Muscle layer of colon (tissue), 2 donors: Measurements from ENCODE around the gene STRADB.

Experiments
- H3K27ac ChIP-seq: one replicate; pipeline ENCODE4 v1.7.0; 2013; ENCODE audit warnings: low read depth, mild to moderate bottlenecking, low read length, moderate library complexity
- H3K27me3 ChIP-seq, 2 donors: one replicate each; pipeline ENCODE4 v1.7.0; 2013; ENCODE audit warnings: low read length in 2 of 2, mild to moderate bottlenecking in 2 of 2; ENCODE audit not compliant: insufficient read depth in 2 of 2, control insufficient read depth in 1 of 2
- H3K36me3 ChIP-seq: one replicate; pipeline ENCODE4 v1.7.0; 2013; ENCODE audit warnings: mild to moderate bottlenecking, low read length; ENCODE audit not compliant: insufficient read depth
- H3K4me1 ChIP-seq: one replicate; pipeline ENCODE4 v1.7.0; 2013; ENCODE audit warnings: mild to moderate bottlenecking, low read length; ENCODE audit not compliant: insufficient read depth
- H3K4me3 ChIP-seq, 2 donors: one replicate each; pipeline ENCODE4 v1.7.0; 2013; ENCODE audit warnings: low read length in 2 of 2, low read depth in 1 of 2, mild to moderate bottlenecking in 1 of 2, moderate library complexity in 1 of 2
- H3K9ac ChIP-seq: one replicate; pipeline ENCODE4 v1.7.0; 2013; ENCODE audit warnings: low read length
- H3K9me3 ChIP-seq: one replicate; pipeline ENCODE4 v1.7.0; 2013; ENCODE audit warnings: mild to moderate bottlenecking, low read length
- donor health status: abdominal sarcoma.
- donor health status: Adenocarcinoma of cecum.

STRADB gene, protein sequence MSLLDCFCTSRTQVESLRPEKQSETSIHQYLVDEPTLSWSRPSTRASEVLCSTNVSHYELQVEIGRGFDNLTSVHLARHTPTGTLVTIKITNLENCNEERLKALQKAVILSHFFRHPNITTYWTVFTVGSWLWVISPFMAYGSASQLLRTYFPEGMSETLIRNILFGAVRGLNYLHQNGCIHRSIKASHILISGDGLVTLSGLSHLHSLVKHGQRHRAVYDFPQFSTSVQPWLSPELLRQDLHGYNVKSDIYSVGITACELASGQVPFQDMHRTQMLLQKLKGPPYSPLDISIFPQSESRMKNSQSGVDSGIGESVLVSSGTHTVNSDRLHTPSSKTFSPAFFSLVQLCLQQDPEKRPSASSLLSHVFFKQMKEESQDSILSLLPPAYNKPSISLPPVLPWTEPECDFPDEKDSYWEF

DNA sequence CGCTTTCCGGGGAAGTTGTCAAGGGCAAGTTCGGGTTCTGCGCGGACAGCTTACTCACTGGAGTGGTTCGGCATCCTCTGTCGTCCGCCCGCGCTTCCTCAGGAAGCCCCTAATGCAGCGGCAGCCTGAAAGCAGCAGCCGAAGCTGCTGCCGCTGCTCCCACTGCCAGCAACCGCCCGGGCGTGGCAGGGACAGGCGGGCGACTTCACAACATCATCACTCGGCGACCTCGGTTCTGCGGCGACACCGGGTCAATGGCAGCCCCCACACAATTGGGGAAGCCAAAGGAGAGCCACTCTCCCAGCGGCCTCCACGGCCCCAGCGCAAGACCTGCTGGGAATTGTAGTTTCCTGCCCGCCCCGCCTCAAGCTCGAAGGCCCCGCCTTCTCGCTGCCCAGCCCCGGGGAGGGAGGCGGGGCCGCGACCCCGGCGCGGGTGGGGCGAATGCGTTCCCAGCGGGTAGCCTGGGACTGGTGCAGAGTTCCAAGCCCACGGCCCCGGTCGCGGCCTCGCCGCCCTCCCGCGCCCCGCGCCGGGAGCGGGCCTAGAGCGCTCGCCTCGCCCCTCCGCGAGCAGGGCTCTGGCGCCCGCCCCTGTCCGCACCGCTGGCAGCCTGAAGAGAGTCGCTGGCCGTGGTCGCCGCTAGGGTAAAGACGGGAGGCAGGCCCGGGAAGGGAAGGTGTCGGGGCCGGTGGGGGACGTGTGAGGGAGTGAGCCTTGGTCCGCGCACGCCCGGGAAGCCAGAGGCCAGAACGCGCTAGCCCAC is at the start of gene STRADB, which contains the start of gene TRAK2:
Gene STRADB (plus strand): TSS at position 449 of the 766 bp plus-strand sequence. CDS start 3,101 bp downstream, outside the sequence.
Gene TRAK2 (minus strand): TSS at position 167 of the 766 bp plus-strand sequence. CDS start 30,951 bp downstream, outside the sequence.
- H3K4me1 ChIP-seq: peaks cover 13% of the 10 kb centered on the region
- H3K27ac ChIP-seq: peak within 1 kb of the TSS; percentile 96
- H3K9me3 ChIP-seq: no peaks in the 10 kb centered on the region
- peak within 1 kb of the TSS; percentile 94 to 97 for H3K4me3 ChIP-seq
- no peaks in the 10 kb centered on the region for H3K36me3 ChIP-seq
- no peaks in the 10 kb centered on the region for H3K27me3 ChIP-seq
- peak within 1 kb of the TSS; percentile 59 for H3K9ac ChIP-seq

DNA sequence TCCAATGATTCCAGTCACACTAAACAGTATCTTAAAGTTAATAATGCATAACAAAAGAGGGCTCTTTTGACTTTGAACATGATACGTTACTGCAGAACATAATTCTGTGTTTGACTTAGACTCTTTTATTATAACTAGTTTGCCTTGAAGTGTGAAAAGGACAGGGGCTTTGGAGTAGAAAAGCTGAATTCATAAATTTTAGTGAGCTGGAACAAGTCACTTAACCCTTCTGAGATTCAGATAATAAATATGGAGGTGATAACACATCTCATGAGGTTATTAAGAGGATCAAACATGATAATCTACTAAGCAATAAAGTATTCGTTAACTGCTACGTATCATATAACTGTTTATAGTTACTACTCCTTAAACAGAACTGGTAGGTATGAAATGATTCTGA is 49.7 kb upstream of the STRADB start:
- no peaks in the 10 kb centered on the region for H3K27me3 ChIP-seq
- no peak overlapping the region for H3K4me3 ChIP-seq
- H3K4me1 ChIP-seq: peaks cover 38% of the 10 kb centered on the region
- no peak overlapping the region for H3K9ac ChIP-seq
- no peak overlapping the region for H3K27ac ChIP-seq
- peaks cover 7% of the 10 kb centered on the region for H3K36me3 ChIP-seq
- no peaks in the 10 kb centered on the region for H3K9me3 ChIP-seq

DNA sequence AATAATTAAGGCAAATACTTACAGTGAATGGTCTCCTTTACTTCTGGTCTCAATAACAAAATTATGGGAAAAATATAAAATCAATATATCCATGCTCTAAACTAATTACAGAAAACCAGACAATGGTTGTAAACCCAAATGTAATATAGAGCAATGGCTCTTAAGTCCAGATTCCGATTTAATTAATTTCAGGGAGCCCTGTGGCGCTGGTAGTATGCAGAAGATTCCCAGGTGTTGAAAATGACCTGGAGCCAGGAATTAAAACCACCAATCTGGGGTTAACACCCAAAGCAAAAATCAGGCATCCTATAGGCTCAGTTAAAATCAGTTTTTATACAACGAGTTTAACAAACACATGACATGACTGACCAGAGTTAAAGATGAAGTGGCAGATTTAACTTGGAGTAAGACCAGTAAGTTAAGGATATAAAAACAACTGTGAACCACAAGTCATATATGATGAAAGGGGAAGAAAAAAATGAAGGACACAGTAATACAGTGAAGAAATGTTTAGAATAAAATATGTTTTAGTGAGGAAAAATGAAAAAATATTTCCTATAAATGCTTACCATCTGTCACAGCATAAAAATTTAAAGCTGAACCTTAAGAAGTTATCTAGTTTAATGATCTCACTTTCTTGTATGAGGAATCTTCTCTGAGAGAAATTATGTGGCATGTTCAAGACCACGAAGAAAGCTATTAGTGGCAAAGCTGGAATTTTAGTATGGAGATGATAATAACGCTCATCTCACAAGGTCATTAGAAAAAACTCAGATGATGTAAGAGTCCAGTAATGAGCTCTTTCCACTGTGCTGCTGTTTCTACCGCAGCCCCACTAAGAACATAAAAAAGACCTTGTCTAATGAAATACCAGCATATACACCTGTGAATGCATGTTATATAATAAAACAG is 48.6 kb upstream of the STRADB start:
- Histone ChIP-seq H3K4me3 (no peak overlapping the region), H3K27me3 (no peaks in the 10 kb centered on the region), H3K27ac (no peak overlapping the region), H3K4me1 (peaks cover 39% of the 10 kb centered on the region), H3K9ac (no peak overlapping the region), H3K36me3 (peaks cover 3% of the 10 kb centered on the region), H3K9me3 (no peaks in the 10 kb centered on the region)

DNA sequence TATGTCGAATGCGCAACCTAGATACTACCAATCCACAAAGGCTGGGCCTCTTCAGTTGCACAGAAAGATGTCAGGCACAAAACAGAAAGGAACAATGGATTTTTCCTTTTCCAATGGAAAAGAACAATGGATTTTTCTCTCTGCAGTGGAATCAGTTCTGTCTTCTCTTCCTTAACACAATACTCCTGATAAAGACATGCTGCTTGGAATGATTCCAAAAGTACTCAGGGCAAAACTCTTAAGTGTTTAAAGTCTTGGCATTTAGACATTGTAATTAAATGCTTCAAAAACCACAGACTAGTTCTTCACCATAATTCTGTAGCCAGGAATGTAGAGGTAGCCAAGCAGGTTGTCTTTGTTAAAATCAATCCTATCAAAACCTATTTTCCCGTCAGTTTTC is 47.7 kb upstream of the STRADB start:
- Histone ChIP-seq H3K9ac (no peak overlapping the region), H3K27me3 (no peaks in the 10 kb centered on the region), H3K27ac (no peak overlapping the region), H3K4me3 (no peak overlapping the region), H3K36me3 (no peaks in the 10 kb centered on the region), H3K9me3 (no peaks in the 10 kb centered on the region), H3K4me1 (peaks cover 39% of the 10 kb centered on the region)

DNA sequence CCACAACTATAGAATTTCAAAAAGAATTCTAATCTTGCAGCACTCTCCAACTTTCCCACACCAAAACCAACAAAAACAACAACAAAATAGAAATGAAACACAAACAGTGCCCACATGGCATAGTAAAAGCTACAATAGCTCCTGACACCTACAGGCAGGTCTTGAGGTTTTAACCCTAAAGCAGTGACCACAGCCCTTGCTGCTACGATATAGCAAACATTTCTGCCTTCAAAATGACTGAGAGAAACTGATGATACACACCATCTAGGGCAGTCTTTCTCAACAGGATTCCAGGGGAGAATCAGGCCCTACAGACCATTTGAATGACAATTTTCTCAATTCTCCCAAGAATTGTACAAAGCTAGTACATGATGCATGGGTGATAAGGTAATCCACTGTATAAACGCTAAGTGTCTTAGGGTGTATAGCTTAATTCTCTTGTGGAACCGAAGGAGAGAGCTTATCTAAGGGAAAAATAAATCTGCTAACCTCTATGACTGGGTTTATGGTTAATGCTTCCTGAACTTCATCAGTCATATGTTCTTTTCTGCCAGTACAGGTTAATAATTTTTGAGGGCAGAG is 46.8 kb upstream of the STRADB start:
- H3K4me3 ChIP-seq: no peak overlapping the region
- peaks cover 39% of the 10 kb centered on the region for H3K4me1 ChIP-seq
- no peaks in the 10 kb centered on the region for H3K27me3 ChIP-seq
- no peaks in the 10 kb centered on the region for H3K9me3 ChIP-seq
- no peaks in the 10 kb centered on the region for H3K36me3 ChIP-seq
- H3K9ac ChIP-seq: no peak overlapping the region
- H3K27ac ChIP-seq: no peak overlapping the region

DNA sequence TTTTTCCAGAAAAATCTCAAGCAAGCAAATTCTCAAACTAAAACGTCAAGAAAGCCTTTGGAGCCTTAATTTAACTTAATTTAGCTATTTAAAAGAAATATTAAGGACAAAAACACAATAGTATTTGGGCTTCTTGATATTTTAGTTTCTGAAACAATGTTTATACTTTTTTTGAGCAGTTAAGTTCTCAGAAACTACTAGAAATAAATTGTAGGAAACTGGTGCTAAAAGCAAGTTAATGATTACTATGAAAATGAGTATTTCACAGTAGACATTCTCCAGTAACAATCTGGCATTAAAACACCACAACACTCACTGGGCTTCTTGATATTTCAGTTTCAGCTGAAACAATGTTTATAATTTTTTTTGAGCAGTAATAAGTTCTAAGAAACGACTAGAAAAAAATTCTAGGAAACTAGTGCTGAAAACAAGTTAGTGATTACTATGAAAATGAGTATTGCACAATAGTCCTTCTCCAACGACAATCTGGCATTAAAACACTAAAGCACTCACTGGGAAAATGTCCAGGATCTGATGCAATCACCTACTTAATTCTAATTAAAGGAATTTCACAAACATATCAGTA is 45.4 kb upstream of the STRADB start:
- Histone ChIP-seq H3K9me3 (no peaks in the 10 kb centered on the region), H3K27ac (no peak overlapping the region), H3K9ac (no peak overlapping the region), H3K4me3 (no peak overlapping the region), H3K4me1 (peaks cover 39% of the 10 kb centered on the region), H3K27me3 (no peaks in the 10 kb centered on the region), H3K36me3 (no peaks in the 10 kb centered on the region)

DNA sequence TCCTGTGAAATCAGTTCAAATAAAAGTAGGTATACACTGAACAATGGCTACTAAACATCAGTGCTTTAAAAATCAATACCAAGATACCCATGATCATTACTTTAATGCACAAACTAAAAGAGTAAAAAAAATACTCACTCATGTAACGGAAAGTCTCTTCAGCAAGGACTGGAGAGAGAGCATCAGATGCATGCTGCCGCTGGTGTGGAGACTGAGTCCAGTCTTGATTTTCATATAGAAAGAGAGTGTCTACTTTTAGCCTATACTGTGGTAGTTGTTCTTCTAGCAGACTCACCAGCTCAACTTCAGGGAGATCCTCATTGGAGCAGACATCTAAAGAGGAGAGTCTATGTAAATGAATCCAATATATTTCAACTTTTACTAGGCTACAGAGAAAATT is 44.3 kb upstream of the STRADB start:
- Histone ChIP-seq H3K9me3 (no peaks in the 10 kb centered on the region), H3K9ac (no peak overlapping the region), H3K27me3 (no peaks in the 10 kb centered on the region), H3K4me3 (no peak overlapping the region), H3K4me1 (peaks cover 39% of the 10 kb centered on the region), H3K27ac (no peak overlapping the region), H3K36me3 (no peaks in the 10 kb centered on the region)

DNA sequence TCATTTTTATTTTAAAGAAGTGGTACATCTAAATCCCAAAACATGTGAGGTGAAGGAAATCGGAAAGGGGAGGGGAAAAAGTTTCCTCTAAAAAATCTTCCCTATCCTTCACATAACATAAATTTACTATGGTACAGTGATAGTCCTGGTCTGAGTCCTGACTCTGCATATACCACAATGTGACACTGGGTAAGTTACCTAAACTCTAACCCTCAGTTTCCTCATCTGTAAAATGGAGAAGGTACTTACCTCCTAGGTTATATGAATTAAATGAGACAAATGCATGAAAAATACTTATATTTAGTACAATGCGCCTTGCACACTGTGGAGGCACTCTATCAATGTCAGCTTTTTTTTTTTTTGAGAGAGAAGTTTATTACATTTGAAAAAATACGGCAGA is 42.6 kb upstream of the STRADB start:
- no peaks in the 10 kb centered on the region for H3K27me3 ChIP-seq
- H3K4me1 ChIP-seq: peaks cover 35% of the 10 kb centered on the region
- no peaks in the 10 kb centered on the region for H3K9me3 ChIP-seq
- no peaks in the 10 kb centered on the region for H3K36me3 ChIP-seq
- no peak overlapping the region for H3K4me3 ChIP-seq
- H3K27ac ChIP-seq: no peak overlapping the region
- H3K9ac ChIP-seq: no peak overlapping the region

DNA sequence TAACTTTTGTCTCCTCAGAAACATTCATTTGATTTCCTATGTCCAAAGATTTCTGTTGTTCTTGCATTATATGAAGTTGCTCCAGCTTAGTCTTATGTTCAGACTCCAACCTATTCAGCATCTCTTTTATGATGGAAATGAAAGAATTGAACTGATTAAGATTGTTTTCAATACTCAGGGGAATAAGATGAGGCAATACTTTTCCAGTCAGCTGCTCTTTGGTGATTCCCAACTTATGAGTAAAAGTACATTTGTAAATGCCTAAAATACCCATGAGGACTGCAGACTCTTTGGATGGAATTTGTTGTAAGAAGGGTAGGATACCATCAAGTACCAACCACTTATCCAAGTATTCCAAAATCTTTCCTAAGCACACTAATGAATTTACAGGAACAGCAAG is 40.1 kb upstream of the STRADB start:
- Histone ChIP-seq H3K9me3 (no peaks in the 10 kb centered on the region), H3K4me3 (no peak overlapping the region), H3K27ac (no peak overlapping the region), H3K4me1 (peaks cover 26% of the 10 kb centered on the region), H3K9ac (no peak overlapping the region), H3K36me3 (no peaks in the 10 kb centered on the region), H3K27me3 (no peaks in the 10 kb centered on the region)

DNA sequence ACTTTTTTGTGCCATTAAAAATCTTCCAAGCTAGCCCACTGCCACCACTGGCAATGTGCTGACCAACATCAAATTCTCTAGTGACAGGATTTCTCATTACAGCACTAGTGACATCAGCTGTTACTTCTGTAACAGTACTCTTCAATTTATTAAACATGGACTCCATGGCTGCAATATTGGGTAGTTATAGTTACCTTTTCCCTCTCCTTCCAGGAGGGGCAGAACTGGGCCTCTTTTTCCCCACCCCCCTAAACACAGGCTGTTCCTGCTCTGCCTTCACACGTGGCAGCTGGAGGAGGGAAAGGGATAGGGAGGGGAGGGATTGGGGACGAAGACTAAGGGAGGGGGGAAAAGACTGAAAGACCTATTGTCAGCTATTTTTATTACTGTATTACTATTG is 38.4 kb upstream of the STRADB start:
- H3K36me3 ChIP-seq: no peaks in the 10 kb centered on the region
- no peak overlapping the region for H3K4me3 ChIP-seq
- no peak overlapping the region for H3K9ac ChIP-seq
- H3K9me3 ChIP-seq: no peaks in the 10 kb centered on the region
- peaks cover 21% of the 10 kb centered on the region for H3K4me1 ChIP-seq
- H3K27me3 ChIP-seq: no peaks in the 10 kb centered on the region
- H3K27ac ChIP-seq: no peak overlapping the region
